Loucy (cell line): ENCODE results near the gene SSNA1.

Source experiments
- CTCF ChIP-seq: fragments of 200-600 bp; sonication (generic); conservative IDR thresholded peaks from 2 replicates; pipeline ENCODE4 v1.5.1; 2014; ENCODE audit warnings: mild to moderate bottlenecking, antibody characterized with exemption, low read length
- EZH2phosphoT487 ChIP-seq: fragments of 200-600 bp; IDR thresholded peaks from 2 replicates; pipeline ENCODE4 v1.6.1; 2018; ENCODE audit warnings: antibody characterized with exemption, mild to moderate bottlenecking, moderate library complexity, borderline replicate concordance

GRCh38 chr9:137234758-137235423, 46.4 kb downstream of the SSNA1 start:
- TF ChIP-seq CTCF = no peak
- TF ChIP-seq EZH2phosphoT487 = no peak
